GM21515 (cell line): Measurements from ENCODE around the gene BMP2K.
"Not testable (repeated sequence)": the region's sequence is repeated elsewhere in the genome, so short reads cannot be mapped to it uniquely, and the experiment has no call there.

Experiments used
- ATAC-seq: cut with Tn5 transposase; IDR thresholded peaks from one replicate; pipeline ENCODE4 v1.9.1; 2021; ENCODE audit not compliant: unreplicated experiment

BMP2K gene

DNA sequence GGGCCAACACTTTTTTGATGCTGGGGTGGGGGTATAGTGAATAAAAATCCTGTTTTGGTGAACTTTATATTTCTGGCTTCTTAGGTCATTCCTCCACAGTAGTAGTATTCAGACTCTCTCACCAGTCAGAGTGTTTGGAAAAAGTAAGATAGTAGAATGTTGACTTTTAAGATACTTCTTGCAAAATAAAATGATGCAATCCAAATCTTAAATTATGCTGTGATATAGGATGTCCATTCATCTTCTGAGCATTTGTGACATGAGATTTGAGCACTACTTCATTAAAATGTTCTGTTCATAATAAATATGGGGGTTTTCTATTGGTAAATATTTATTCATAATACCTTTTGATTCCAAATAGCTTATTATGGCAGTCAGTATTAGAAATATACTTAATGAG, 70.1 kb downstream of the BMP2K start:
- no peak for ATAC-seq

DNA sequence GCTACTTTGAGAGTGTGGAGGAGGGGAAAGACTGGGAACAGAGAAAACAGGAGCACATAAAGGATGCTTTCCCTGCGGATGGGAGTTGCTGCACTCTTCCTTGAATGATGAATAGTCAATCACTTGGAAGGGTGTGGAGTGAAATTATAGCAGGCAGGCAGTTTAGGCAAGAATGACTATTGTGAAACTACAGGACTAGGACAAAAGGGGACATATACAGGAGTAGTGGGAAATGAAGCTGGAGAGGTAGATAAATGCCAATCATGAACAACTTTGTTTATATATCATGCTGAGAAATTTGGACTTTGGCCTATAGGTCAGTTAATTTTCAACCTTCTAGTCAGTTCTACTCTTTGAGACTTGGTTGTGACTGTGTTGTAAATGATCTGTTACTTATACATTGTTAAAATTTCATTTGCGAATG, 86.2 kb downstream of the BMP2K start:
- ATAC-seq = no peak

DNA sequence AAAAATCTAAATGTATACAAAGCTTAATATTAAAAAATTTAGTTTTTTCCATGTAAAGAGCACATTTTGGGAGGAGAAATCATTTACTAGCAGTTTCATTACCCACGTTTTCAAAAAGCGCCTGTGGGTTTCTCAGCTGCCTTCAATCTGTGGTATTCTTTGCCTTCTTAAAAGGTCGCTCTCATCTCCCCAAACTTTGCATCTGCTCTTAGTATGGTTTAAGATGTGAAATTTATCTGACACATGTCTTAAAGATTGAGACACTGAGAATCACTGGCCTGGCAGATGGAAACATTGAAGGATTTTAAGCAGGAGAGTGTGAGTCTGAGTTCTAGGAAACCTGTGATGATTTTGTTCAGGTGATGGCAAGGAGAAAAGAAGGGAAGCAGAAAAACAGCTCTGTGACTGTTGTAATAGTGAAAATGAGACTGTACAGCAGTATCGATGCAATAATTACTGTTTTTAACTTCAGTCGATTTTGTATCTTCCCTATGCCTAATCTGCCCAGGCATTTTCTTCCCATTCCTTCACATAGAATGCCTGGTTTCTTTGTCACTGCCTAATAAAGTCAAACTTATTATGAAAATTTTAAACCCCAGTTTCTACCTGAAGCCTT, 87.2 kb downstream of the BMP2K start:
- ATAC-seq = no peak

DNA sequence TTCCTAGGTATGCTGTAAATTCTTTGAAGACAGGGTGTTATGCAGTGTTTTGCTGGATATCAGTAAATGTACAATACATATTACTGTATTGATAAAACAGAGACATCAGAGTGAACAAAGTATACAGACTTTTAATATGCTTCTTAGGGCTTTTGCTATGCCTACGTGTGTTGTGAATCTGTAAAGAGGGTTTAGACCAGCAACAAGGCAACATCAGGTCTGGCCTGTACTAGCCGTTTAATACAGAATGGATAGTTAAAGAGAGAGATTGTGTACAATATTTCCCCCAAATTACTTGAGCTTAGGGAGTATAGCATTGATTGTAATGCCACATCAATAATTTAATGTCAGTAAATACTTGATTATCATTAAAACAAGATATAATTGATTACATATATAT, 87.8 kb downstream of the BMP2K start:
- no peak for ATAC-seq

DNA sequence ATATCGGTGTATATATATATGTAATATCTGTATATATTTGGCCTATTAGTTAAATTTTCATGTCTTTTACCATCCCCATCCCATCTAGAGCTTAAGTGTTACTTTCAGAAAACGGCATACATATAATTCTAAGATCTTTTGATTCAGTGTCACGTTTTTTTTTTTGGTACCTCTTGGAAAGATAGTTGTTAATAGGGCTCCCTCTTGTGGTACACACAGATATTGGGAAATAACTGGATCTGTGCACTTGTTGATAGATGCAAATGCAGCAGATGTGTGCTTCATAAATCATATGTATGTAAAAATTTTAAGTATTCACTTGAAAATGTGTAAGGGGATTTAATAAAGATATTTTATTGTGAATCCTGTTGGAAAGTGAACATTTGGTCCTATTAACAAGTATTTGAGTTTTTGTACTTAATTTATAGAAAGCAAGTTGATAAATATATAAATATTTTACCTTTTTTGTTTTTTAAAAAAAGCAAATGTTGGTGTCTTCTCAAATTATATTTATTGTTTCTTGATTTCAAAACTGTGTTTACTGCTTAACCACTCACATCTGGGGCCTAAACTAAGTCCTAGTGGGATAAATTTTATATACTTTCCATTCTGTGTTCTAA, 88.4 kb downstream of the BMP2K start:
- peak; percentile 50 for ATAC-seq

DNA sequence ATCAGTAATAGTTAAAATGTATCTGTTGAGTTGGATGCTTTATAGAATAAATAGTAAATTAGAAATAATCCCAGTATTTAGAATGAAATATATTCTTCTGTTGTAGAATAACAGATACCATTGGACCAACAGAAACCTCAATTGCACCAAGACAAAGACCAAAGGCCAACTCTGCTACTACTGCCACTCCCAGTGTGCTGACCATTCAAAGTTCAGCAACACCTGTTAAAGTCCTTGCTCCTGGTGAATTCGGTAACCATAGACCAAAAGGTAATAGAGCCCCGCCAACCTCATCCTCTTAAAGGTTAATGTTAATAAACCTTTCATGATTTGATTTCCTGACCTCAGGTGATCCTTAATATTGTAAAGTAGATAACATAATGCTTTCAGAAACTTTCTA, 89.3 kb downstream of the BMP2K start:
- ATAC-seq = no peak

DNA sequence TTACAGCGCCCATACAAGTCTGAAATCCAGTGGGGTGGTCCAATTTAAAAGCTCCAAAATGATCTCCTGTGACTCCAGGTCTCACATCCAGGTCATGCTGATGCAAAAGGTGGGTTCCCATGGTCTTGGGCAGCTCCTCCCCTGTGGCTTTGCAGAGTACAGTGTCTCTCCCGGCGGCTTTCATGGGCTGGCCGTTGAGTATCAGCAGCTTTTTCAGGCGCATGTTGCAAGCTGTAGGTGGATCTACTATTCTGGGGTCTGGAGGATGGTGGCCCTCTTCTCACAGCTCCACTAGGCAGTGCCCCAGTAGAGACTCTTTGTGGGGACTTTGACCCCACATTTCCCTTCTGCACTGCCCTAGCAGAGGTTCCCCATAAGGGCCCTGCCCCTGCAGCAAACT, 92.6 kb downstream of the BMP2K start:
- ATAC-seq = not testable (repeated sequence)

DNA sequence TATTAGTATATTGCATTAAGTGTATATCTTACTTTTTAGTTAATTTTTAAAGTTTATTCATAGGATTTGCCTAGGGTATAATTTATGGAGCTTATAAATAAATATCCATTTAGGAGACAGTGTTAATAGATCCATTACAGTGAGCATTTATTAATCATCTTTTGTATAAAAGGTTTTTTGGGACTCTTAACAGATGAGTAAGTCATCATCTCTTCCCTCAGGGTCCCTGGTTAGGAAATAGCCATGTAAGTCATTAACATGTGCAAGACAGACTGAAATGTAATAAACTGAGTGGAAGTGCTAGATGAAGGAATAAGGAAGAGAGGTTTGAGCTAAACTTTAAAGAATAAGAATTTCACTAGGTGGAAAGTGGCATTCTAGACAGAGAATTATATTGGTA, 93.9 kb downstream of the BMP2K start:
- no peak for ATAC-seq

DNA sequence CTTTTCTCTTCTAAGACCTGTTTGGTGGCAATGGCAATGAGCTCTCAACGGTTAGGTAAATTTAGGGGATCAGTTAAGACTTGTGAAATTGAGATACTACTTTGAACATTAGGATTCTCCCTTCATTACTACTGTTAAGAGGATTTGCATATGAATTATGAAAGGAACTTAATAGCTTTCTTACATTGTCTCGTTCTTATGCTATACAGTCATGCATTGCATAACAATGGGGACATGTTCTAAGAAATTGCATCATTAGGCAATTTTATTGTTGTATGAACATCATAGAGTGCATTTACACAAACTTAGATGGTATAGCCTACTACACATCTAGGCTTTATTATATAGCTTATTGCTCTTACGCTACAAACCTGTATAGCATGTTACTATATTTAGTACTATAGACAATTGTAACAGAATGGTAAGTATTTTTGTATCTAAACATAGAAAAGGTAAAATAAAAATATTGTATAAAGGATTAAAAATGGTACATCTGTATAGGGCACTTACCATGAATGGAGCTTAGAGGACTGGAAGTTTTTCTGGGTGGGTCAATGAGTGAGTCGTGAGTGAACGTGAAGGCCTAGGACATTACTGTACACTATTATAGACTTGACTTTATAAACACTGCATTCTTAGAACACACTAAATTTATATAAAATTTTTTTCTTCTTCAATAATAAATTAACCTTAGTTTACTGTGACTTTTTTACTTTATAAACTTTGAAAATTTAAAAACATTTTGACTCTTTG, 100.6 kb downstream of the BMP2K start:
- ATAC-seq = no peak

DNA sequence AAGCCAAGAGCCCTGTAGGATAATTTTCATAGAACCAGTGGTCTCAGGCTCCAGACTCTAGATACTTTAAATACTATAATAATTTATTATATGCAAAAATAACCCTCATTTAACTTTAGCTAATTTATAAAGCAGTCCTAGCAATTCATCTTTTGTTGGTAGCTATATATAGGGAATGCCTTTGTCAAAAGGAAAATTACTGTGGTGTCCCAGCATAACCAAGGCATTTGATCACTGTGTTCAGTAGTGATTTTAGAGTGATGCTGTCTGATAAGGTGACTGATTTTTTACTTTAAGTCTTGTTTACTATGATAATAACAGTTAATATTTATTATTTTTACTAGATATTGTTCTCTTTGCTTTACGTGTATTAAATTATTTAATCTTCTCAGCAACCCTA, 101.9 kb downstream of the BMP2K start:
- ATAC-seq = no peak

DNA sequence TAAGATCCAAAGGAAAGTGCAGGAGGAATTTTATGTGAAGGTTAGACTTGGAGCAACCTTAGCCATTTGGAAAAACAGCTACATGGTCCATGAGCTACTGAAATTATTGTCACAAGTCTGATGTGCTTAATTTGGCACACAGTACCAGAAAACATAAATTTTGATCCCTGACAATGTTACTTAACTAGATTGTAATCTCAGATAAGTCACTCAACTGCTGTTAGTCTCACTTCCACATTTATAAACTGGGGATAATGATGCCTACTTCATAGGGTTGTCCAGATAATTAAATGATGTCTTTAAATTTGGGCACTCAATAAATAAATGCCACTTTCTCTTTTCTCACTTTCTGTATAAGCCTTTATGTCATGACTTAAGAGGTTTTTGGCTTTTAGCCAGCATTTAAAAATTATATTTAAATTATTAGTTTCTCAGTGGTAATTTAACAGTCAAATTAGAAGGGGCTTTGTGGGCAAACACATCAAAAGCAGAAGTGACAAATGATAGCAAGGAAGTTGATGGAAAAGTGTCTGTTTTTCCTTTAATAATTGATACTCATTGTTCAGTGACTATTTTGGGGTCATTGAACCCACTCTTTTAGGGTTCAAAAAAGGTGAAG, 104.8 kb downstream of the BMP2K start:
- ATAC-seq = no peak

DNA sequence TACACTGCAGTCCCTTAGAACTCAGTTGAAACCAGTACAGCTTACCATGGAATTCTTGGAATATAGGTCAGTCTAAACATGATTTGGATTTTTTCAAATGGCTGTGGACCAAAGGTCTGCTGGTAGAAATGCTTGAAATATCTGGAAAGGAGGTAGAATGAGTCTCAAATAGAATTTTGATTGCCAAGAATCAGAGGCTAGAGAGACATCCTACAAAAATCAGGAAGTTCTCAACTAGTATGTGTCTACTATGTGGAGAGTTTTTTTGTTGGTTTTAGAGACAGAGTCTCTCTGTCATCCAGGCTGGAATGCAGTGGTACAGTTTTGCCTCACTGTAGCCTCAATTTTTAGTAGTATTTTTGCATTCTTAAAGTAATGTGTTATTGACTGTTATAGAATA, 109.4 kb downstream of the BMP2K start:
- ATAC-seq = no peak

DNA sequence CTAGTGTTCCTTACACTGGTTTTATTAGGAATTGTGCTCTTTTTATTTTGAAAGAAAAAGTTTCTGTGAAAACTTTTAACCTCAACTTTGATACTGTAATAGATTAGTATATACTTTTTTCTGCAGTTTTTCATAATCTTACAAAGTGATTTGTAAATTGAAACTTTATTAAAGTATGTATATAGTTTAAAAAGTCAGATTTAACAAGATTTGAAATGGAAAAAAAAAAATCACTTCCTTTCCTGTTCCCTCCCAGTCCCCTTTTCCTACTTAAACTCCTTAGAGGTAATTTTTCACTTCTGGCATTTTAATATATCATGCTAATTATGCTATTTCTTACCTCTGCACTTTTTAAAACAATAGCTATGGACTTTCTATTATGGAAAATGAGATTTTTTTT, 113.8 kb downstream of the BMP2K start:
- ATAC-seq = no peak

DNA sequence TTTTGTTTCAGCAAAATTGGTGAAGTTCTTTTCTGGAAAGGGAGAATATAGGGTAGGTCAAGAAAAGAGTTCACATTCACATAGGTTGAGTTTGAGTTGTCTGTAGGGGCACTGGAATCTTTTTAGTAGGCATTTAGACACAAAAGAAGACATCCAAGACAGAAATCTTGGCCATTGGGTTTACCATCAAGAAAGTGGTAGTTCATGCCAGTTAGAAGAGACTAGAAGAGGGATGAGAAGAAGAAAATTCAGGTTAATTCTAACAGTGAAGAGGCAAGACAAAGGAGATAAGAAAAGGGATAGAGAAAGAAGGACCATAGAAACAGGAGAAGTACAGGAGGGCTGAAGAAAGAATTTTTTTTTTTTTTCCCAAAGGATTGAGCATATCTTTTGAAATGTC, 123.2 kb downstream of the BMP2K start:
- no peak for ATAC-seq

DNA sequence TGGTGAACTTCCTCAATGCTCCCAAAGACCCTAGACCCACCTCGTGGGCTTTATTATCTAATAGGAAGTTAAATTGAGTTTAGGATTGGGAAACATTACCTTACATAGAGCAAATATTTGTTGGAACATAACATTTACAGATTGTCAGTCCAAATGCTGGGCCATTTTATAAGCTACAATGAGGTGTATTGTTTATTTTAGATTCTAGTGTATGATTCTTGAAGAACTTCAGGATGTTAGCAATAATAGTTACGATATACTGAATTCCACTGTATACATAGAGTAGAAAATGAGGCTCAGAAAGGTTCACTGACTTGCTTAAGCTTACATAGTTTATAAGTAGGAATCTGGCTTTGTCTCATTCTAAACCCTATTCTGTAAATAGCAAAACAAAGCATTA, 125.7 kb downstream of the BMP2K start:
- ATAC-seq = no peak

DNA sequence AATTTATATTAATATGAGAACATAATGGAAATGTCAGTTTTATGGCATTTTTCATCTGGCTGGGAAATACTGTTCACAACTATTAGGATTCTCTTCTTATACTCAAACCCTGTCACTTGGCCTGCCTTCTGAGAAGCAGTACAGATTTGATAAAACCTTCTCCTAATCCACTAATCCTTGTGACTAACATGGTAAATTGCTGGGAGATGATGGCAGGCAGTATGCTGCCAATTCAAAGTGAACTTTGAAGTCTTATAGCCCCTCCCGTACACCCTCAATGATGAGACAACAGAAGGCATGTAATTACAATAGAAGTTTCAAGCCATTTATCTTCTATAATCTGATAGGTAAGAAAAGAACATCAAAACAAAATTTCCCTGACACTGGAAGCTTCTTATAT, 126.1 kb downstream of the BMP2K start:
- no peak for ATAC-seq

DNA sequence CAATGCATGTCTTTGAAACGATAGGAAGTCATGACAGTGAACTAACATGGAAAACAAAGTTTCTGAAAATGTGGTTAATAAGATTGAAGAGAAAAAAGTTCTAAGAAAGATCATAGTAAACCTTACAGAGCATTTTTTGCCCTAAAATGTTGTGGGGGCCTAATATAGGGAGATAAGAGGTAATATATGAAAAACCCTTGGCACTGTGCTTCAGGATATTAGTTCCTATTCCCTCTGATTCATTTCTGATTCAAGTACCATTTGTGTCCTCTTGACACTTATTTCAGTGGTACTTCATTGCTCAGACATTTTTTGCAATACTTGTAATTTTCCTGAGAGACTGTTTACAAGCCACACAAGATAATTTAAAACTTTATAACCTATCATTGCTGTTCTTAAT, 128.0 kb downstream of the BMP2K start:
- ATAC-seq = no peak

DNA sequence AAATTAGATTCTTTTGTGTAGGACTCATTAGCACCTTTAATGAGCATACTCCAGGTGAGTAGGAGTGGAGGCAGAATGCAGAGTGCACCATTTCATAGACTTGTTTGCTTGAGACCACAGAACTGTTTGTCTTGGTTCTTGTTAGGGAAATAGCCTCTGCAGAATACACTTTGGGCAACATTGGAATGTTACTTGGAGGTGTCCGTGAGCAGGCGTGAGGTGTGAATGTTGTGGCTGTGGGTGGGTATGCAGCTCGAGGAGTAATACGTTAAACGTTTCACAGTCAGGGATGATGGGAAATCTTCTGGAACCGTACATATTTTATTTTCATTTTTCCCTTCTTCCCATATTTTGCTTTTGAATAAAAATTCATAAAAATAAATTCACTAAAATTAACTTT, 131.5 kb downstream of the BMP2K start:
- ATAC-seq = no peak

DNA sequence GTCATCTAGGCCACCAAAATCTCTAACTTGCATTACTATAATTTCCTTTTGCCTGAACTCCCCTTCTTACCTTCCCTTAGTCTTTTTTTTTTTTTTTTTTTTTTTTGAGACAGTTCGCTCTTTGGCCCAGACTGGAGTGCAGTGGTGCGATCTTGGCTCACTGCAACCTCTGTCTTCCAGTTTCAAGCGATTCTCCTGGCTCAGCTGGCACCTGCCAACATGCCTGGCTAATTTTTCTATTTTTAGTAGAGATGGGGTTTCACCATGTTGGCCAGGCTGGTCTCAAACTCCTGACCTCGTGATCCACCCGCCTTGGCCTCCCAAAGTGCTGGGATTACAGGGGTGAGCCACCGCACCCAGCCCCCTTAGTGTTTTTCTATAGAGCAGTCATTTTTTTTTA, 132.8 kb downstream of the BMP2K start:
- ATAC-seq = not testable (repeated sequence)

DNA sequence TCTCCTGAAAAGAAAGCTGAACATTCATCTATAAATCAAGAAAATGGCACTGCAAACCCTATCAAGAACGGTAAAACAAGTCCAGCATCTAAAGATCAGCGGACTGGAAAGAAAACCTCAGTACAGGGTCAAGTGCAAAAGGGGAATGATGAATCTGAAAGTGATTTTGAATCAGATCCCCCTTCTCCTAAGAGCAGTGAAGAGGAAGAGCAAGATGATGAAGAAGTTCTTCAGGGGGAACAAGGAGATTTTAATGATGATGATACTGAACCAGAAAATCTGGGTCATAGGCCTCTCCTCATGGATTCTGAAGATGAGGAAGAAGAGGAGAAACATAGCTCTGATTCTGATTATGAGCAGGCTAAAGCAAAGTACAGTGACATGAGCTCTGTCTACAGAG, 134.5 kb downstream of the BMP2K start:
- no peak for ATAC-seq

DNA sequence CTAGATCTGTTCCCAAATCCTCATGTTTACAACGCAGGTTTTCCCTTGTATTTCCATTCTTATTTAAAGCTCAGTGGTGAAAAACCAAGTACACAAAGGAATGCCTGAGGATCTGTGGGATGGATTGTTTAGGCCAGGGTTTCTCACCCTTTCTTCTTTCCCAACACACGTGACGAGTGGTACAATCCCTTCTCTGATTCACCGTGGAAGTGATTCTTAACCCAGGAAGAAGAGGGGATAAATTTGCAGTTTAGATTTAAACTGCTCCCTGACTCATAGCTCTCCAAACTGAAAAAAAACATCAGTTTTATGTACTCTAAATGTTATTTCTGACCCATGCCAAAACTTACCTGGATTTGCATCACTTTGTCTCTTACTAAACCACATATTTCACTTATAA, 146.1 kb downstream of the BMP2K start:
- ATAC-seq = no peak
